Fibroblast of skin of back (primary cell): ENCODE measurements around the gene KCNJ3. TPM values are rescaled to one million over a fixed set of nuclear protein-coding genes. Genes with fewer than 3 reads are reported as not detected.

Experiments
- DNase-seq: peaks from one replicate; pipeline ENCODE4 v3.0.0-alpha.2; 2013
- polyA plus RNA-seq, 2 experiments: library from polyadenylated mRNA; unstranded; fragments of 120-200 nt; gene quantifications; one replicate each; pipeline ENCODE4 v1.2.1, GENCODE V29; 2013; ENCODE audit not compliant: insufficient read length in 2 of 2

The KCNJ3 gene
- polyA plus RNA-seq (2013, experiment 1 of 2; ENCODE audit: insufficient read length): not detected
- polyA plus RNA-seq (2013, experiment 2 of 2; ENCODE audit: insufficient read length): not detected

DNA sequence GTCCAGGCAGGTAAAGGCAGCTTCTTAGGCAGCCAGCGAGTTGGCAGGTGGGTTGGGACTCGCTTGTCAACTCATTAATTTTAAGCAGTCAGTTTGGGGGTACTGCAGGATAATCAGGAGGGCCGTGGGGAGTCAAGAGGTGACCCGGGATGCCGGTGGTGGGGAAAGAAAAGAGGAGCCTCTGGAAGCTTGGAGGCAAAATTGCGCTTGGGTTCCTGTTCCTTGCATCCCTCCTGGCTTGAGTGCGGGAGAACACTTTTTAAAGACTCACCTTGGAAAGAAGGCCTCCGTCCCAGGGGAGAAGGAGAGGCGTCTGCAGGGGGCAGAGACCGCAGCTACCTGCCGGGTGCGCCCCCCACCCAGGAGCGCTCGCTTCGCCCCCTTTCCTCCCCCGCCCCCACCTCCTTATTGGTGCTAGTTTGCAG is at the start of gene KCNJ3:
Gene KCNJ3 (plus strand): TSS at position 400 of the 425 bp plus-strand sequence. CDS start 81 bp downstream, outside the sequence.
- no peak for DNase-seq

GRCh38 chr2:154655499-154655898 is 43.0 kb upstream of the KCNJ3 start:
- no peak for DNase-seq

DNA sequence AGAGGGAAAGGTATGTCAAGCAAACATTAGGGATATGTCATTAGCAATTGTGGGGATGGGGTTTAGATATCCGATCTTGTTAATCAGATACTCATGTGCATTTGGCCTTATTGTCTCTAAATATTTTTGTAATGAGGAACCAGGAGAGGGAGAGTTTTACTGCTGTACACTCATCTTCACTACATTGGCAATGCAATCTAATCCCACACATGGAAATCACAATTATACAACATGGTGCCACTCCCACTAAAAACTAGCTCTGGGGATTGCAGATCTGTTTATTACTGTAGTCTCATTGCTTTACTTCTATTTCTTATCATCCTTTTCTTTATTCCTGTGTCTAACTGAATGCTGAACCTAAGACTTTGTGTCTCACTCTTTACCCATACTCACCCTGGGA is 39.6 kb upstream of the KCNJ3 start:
- no peak for DNase-seq

GRCh38 chr2:154664248-154664647 is 34.2 kb upstream of the KCNJ3 start:
- no peak for DNase-seq

DNA sequence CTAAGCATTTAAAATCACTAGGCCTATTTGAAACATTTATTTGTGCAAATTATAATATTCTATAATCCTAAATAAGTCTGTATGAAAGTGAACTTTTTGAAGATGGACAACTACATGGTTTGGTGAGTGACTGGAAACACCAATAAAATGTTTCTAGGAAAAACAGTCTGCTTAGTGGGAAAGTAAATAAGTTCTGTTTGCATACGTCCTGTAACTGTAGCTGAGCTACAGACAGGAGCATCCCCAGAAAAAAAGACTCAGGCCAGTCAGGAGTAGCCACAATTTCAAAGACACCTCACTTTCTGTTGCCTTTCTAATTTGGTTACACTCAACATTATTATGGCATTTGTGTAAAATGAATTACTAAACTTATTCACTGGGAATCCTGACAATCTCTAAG is 28.4 kb upstream of the KCNJ3 start:
- DNase-seq: no peak

DNA sequence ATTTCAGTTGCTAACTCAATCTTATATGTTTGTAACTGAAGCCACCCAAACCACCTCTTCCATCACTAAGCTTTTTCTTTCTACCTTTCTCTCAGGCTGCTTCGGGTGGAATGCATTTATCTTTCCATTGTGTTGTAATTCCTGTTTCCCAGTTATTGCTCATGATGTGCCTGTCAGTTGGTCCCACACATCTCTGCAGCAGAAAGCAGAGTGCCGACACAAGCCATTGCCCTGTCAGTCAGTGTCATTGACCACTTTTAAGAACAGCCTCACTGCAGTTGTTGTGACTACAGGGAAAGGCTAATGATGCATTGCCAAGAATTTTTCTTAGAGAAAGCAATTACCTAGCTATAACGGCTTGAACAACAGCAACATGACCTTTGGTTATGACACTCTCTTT is 24.8 kb upstream of the KCNJ3 start:
- DNase-seq: no peak

- DNase-seq: no peak
These were observed 21.1 kb upstream of the KCNJ3 start for GRCh38 chr2:154677401-154677800.

GRCh38 chr2:154681741-154682140 is 16.8 kb upstream of the KCNJ3 start:
- no peak for DNase-seq

DNA sequence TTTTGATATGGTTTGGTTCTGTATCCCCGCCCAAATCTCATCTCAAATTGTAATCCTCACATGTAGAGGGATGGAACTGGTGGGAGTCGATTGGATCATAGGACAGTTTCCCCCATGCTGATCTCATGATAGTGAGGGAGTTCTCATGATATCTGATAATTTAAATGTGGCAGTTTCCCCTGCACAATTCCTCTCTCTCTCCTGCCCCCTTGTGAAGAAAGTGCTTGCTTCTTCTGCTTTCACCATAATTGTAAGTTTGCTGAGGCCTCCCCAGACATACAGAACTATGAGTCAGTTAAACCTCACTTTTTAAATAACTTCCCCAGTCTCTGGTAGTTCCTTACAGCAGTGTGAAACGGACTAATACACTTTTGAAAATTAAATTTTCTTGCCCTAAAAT is 12.3 kb upstream of the KCNJ3 start:
- no peak for DNase-seq

DNA sequence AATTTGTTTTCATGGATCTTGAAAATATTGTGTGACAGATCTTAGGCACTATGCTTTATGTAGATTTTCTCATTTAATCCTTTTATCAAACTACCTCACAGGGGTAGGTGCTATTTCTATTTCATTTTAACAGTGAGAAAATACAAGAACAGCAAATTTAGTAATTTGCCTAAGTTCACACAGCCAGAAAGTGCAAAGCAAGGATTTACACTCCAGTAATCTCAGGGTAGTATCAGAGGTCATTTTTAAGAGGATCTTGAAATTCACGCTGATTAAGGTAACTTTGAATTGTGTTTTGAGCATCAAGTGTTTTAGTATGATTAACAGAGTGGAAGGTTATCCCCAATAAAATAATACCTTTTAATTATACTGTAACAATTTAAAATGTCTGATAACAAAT is 10.1 kb upstream of the KCNJ3 start:
- DNase-seq: no peak

- DNase-seq: no peak
These were observed 9.3 kb upstream of the KCNJ3 start for GRCh38 chr2:154689158-154689557.

DNA sequence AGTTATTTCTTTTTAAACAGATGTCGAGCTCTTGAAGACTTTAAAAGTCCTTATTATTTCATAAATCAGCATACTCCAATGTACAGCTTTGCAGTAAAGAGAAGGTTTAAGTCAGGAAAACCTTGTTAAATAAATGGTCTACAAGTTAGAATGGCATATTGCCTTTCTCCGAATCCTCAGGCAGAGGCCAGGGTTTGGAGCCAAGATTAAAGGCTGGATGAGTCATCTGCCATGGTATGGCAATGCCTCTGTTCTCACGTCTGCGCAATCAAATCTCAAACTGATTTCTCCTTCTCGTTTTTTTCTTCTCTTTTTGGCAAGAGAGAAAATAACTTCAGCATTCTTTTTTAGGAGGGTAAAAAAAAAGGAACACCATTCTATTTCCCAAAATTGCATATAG is 5.6 kb upstream of the KCNJ3 start:
- peak; percentile 6 for DNase-seq

DNA sequence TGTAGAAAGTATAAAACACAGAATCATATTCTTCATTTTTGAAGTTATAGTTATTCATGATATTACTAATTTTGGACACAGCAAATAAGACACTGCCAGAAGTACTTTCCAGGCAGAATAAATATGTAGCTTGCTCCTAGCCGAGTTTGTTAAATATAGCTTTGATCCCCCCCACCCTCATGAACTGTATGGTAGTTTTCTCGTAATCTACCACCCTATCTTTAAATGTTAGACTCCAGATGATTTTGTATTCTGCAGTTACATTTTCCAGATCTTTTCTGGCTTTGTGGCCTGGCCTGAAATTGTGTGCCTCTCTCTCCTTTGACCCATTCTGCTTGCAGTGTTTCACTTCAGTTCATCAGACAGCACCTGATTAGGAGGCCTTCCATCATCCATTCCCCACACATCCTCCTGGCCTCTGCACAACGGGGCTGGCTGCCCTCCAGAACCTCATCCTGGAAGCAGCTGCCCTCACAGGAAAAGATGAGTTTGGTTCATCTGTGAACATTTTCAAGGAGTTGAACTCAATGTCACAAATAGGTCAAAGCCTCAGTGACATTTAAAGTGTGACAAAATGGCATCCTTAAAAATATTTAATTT is 4.7 kb upstream of the KCNJ3 start:
- no peak for DNase-seq

- DNase-seq: no peak
These were observed 3.6 kb upstream of the KCNJ3 start for GRCh38 chr2:154694881-154695280.

DNA sequence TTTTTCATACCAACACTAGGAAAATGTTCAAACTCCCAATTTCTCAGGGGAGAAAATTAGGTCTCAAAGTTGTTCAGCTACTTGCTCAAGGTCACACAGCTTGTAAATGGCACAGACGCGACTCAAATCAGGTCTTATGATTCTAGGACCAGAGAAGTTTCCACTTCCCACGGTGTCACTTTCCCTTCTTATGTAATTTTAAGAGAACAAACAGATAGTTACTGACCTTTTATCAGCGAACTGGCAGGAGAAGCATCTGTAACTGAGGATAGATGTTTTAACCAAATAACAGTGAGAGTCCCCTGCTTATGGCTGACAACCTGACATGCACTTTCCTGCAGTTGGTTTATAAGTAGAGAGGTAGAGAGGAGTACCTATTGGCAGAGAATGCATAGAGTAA is 2.1 kb upstream of the KCNJ3 start:
- DNase-seq: no peak

DNA sequence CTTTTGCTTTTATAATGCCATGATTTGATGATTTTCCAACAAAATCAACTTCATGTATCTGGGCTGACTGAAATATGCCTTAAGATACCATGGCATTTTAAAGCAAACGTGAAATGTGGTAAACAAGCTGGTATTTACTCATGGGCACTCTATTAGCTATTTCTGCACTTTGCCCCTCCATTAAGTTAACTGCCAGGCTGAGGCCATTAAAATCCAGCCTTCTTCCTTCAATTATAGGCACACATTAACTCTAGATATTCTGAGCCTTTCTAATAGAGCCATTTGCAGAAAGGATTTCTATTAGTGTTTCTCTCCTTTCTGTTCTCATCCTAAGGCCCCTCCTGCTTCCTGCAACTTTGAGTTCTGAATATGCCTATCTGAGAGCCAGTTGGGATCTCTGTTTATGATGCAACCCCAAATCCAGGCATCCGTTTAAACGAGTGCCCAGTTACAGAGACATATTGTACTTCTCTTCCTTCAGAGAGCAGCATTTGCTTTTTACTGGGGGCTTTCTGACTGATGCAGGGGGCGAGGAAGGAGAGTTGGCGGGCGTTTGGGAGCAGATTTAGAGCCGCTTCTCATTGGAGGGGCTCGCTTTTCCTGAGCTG is 1.6 kb upstream of the KCNJ3 start:
- no peak for DNase-seq

- DNase-seq: peak; percentile 13
These were observed 860 bp upstream of the KCNJ3 start for GRCh38 chr2:154697418-154698252.

GRCh38 chr2:154698721-154699574 is 453 bp downstream of the KCNJ3 start:
- no peak for DNase-seq

- no peak for DNase-seq
These were observed 1.1 kb downstream of the KCNJ3 start for GRCh38 chr2:154699575-154699930.

DNA sequence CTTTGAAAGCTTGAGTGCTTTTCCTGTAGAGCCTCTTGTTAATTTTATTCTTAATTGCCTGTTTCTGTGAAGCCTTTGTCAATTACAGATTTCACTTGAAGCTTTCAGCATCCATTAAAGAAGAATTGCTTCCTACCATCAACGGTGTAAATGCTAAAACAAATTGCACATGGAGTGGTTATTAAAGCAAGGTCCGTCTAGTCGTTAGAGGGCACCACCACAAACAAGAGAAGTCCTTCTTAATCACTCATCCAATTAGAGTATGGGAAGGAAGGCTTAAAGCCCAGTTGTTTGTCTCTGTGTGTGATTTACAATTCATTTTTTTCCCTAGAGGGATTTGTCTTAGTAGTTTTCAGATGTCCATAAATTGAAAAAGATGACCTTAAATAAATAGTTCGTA is 1.6 kb downstream of the KCNJ3 start:
- no peak for DNase-seq

GRCh38 chr2:154704991-154705390 is 6.5 kb downstream of the KCNJ3 start:
- DNase-seq: no peak

DNA sequence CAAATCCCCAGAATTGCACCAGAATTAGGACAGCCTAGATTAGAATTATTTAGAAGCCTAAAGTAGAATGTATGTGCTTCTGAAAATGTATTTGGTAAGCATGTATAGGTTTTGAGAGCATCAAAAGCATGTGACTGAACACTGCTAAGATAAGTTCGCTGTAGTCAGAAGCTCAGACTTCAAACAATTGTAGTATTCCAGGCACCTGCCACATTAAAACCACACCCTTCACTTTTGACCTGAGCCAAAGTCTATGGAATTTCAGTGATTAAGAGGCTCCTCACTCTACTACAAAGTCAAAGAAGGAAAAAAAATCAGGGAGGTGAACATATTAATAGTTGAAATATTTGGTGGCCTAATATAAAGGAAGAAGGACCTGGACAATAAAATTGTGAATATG is 8.2 kb downstream of the KCNJ3 start:
- DNase-seq: no peak
